HEK293 (cell line): Measurements from ENCODE around the gene SUSD2.
A peak's percentile ranks its signal among the peaks of the same experiment; 100 is the strongest.

Experiments used
- HOXA7 ChIP-seq: sonication (generic); formaldehyde crosslinking; IDR thresholded peaks from 2 replicates; pipeline ENCODE4 v1.8.1; 2022; ENCODE audit warnings: missing genetic modification reagents, borderline replicate concordance
- IKZF3 ChIP-seq: fragments of 450-650 bp; IDR thresholded peaks from 2 replicates; pipeline ENCODE4 v1.5.0; 2018; ENCODE audit warnings: missing biosample characterization, mild to moderate bottlenecking, missing genetic modification characterization, moderate library complexity
- INSM2 ChIP-seq: fragments of 450-650 bp; formaldehyde crosslinking; IDR thresholded peaks from 2 replicates; pipeline ENCODE4 v1.5.1; 2016; ENCODE audit warnings: missing biosample characterization, missing genetic modification characterization
- KLF1 ChIP-seq: fragments of 450-650 bp; formaldehyde crosslinking; IDR thresholded peaks from 2 replicates; pipeline ENCODE4 v1.5.1; 2016; ENCODE audit warnings: missing biosample characterization, missing genetic modification characterization
- MZF1 ChIP-seq: fragments of 450-650 bp; formaldehyde crosslinking; IDR thresholded peaks from 2 replicates; pipeline ENCODE4 v1.5.1; 2017; ENCODE audit warnings: missing biosample characterization, missing genetic modification characterization, borderline replicate concordance
- ZBTB1 ChIP-seq: fragments of 450-650 bp; formaldehyde crosslinking; IDR thresholded peaks from 2 replicates; pipeline ENCODE4 v1.5.1; 2016; ENCODE audit warnings: missing biosample characterization, missing genetic modification characterization
- ZBTB10 ChIP-seq: fragments of 450-650 bp; formaldehyde crosslinking; IDR thresholded peaks from 2 replicates; pipeline ENCODE4 v1.5.1; 2016; ENCODE audit warnings: missing biosample characterization, missing genetic modification characterization
- ZBTB26 ChIP-seq: fragments of 450-650 bp; formaldehyde crosslinking; optimal IDR thresholded peaks from 2 replicates; pipeline ENCODE3; 2016; ENCODE audit warnings: missing biosample characterization, mild to moderate bottlenecking, missing genetic modification characterization
- ZBTB48 ChIP-seq: fragments of 450-650 bp; formaldehyde crosslinking; IDR thresholded peaks from 2 replicates; pipeline ENCODE4 v1.5.1; 2016; ENCODE audit warnings: missing biosample characterization, missing genetic modification characterization
- ZEB2 ChIP-seq: fragments of 450-650 bp; formaldehyde crosslinking; IDR thresholded peaks from 2 replicates; pipeline ENCODE4 v1.5.1; 2016; ENCODE audit warnings: missing biosample characterization, missing genetic modification characterization
- ZIC2 ChIP-seq: fragments of 450-650 bp; formaldehyde crosslinking; IDR thresholded peaks from 2 replicates; pipeline ENCODE4 v1.5.1; 2016; ENCODE audit warnings: missing biosample characterization, missing genetic modification characterization
- ZNF146 ChIP-seq: fragments of 450-650 bp; formaldehyde crosslinking; IDR thresholded peaks from 2 replicates; pipeline ENCODE4 v1.5.1; 2016; ENCODE audit warnings: missing biosample characterization, missing genetic modification characterization
- ZNF174 ChIP-seq: fragments of 450-650 bp; formaldehyde crosslinking; IDR thresholded peaks from 2 replicates; pipeline ENCODE4 v1.5.0; 2017; ENCODE audit warnings: missing biosample characterization, mild to moderate bottlenecking, missing genetic modification characterization
- ZNF416 ChIP-seq: fragments of 450-650 bp; formaldehyde crosslinking; IDR thresholded peaks from 2 replicates; pipeline ENCODE4 v1.5.1; 2016; ENCODE audit warnings: missing biosample characterization, missing genetic modification characterization
- ZNF518A ChIP-seq: fragments of 450-650 bp; formaldehyde crosslinking; conservative IDR thresholded peaks from 2 replicates; pipeline ENCODE4 v1.5.1; 2016; ENCODE audit warnings: low read depth, missing biosample characterization, missing genetic modification characterization
- ZNF521 ChIP-seq: fragments of 450-650 bp; formaldehyde crosslinking; IDR thresholded peaks from 2 replicates; pipeline ENCODE4 v1.5.1; 2017; ENCODE audit warnings: missing biosample characterization, mild to moderate bottlenecking, missing genetic modification characterization
- ZNF548 ChIP-seq: fragments of 450-650 bp; formaldehyde crosslinking; IDR thresholded peaks from 2 replicates; pipeline ENCODE4 v1.5.1; 2016; ENCODE audit warnings: missing biosample characterization, missing genetic modification characterization
- ZNF555 ChIP-seq: fragments of 450-650 bp; formaldehyde crosslinking; conservative IDR thresholded peaks from 2 replicates; pipeline ENCODE4 v1.5.1; 2017; ENCODE audit warnings: missing biosample characterization, mild to moderate bottlenecking, missing genetic modification characterization, inconsistent platforms
- ZNF560 ChIP-seq: fragments of 450-650 bp; formaldehyde crosslinking; IDR thresholded peaks from 2 replicates; pipeline ENCODE4 v1.5.1; 2017; ENCODE audit warnings: missing biosample characterization, missing genetic modification characterization, borderline replicate concordance
- ZNF623 ChIP-seq: fragments of 450-650 bp; formaldehyde crosslinking; IDR thresholded peaks from 2 replicates; pipeline ENCODE4 v1.5.1; 2016; ENCODE audit warnings: missing biosample characterization, missing genetic modification characterization
- ZNF624 ChIP-seq: fragments of 450-650 bp; formaldehyde crosslinking; IDR thresholded peaks from 2 replicates; pipeline ENCODE4 v1.5.1; 2017; ENCODE audit warnings: missing biosample characterization, missing genetic modification characterization
- ZNF645 ChIP-seq: fragments of 450-650 bp; formaldehyde crosslinking; IDR thresholded peaks from 2 replicates; pipeline ENCODE4; 2016; ENCODE audit warnings: missing biosample characterization, missing genetic modification characterization
- ZNF658 ChIP-seq: fragments of 450-650 bp; formaldehyde crosslinking; IDR thresholded peaks from 2 replicates; pipeline ENCODE4; 2016; ENCODE audit warnings: missing biosample characterization, missing genetic modification characterization
- ZNF670 ChIP-seq: fragments of 450-650 bp; formaldehyde crosslinking; IDR thresholded peaks from 2 replicates; pipeline ENCODE4 v1.5.1; 2016; ENCODE audit warnings: missing biosample characterization, missing genetic modification characterization, low read depth
- ZNF704 ChIP-seq: fragments of 450-650 bp; formaldehyde crosslinking; IDR thresholded peaks from 2 replicates; pipeline ENCODE4 v1.5.1; 2016; ENCODE audit warnings: missing biosample characterization, missing genetic modification characterization
- ZSCAN18 ChIP-seq: fragments of 450-650 bp; formaldehyde crosslinking; IDR thresholded peaks from 2 replicates; pipeline ENCODE4 v1.5.1; 2016; ENCODE audit warnings: missing biosample characterization, missing genetic modification characterization

SUSD2 gene

GRCh38 chr22:24155627-24156140 lies 25.6 kb upstream of the SUSD2 start (continued):
- TF ChIP-seq HOXA7 (CRISPR knock-in tag) = no peak
- no peak for TF ChIP-seq ZNF658 (tag by site-specific recombination)
- TF ChIP-seq ZNF624 (tag by site-specific recombination) = no peak
- 0 out of 2 replicates have a peak, but pooled peaks have one; percentile 19 for TF ChIP-seq KLF1 (tag by site-specific recombination)
- TF ChIP-seq MZF1 (tag by site-specific recombination) = no peak
- no peak for TF ChIP-seq ZBTB48 (tag by site-specific recombination)
- no peak for TF ChIP-seq ZNF416 (tag by site-specific recombination)
- TF ChIP-seq ZNF670 = no peak
- TF ChIP-seq ZNF174 (tag by site-specific recombination) = no peak
- no peak for TF ChIP-seq ZSCAN18
- no peak for TF ChIP-seq ZNF623 (tag by site-specific recombination)
- TF ChIP-seq ZBTB10 = no peak
- TF ChIP-seq ZIC2 = peak; percentile 37
- TF ChIP-seq ZBTB26 (tag by site-specific recombination) = peak; percentile 34
- no peak for TF ChIP-seq ZNF146 (tag by site-specific recombination)
- 0 out of 2 replicates have a peak, but pooled peaks have one; percentile 44 for TF ChIP-seq ZEB2 (tag by site-specific recombination)
- no peak for TF ChIP-seq ZNF518A (tag by site-specific recombination)
- no peak for TF ChIP-seq ZNF521
- TF ChIP-seq ZNF560 (tag by site-specific recombination) = no peak
- TF ChIP-seq ZNF548 (tag by site-specific recombination) = no peak
- no peak for TF ChIP-seq INSM2 (tag by site-specific recombination)
- TF ChIP-seq ZNF555 (tag by site-specific recombination) = no peak
- no peak for TF ChIP-seq ZBTB1
- no peak for TF ChIP-seq IKZF3 (tag by site-specific recombination)
- no peak for TF ChIP-seq ZNF704 (tag by site-specific recombination)
- no peak for TF ChIP-seq ZNF645 (tag by site-specific recombination)
